Measurements from ENCODE around the gene COL21A1.

- TF ChIP-seq CTCF (IDR thresholded peaks at IDR 0.05; ENCODE audit: borderline replicate concordance, extremely low read depth, low read length, poor library complexity, severe bottlenecking) (no peak), EZH2 (IDR thresholded peaks at IDR 0.05; ENCODE audit: borderline replicate concordance, low read depth, low read length, severe bottlenecking) (no peak)
These were observed 14.9 kb downstream of the COL21A1 start for GRCh38 chr6:56232436-56232835.

Data from DND-41 (cell line).